Neural progenitor cell (in vitro differentiated cells): ENCODE measurements around the gene SH3BP2. TPM values are rescaled to one million over a fixed set of nuclear protein-coding genes. Genes with fewer than 3 reads are reported as not detected.

Experiments
- DNase-seq: peaks from one replicate; pipeline ENCODE4 v3.0.0-alpha.2; 2016; ENCODE audit warnings: low spot score
- H2AFZ ChIP-seq: fragments of 200-600 bp; sonication (generic); replicated peaks from 2 replicates; pipeline ENCODE4 v1.6.1; 2016; ENCODE audit warnings: antibody characterized with exemption
- H3F3A ChIP-seq: fragments of 200-600 bp; sonication (generic); 2 replicates; pipeline ENCODE4 v1.6.1; 2016; ENCODE audit warnings: antibody characterized with exemption, low read depth
- H3K27ac ChIP-seq: fragments of 200-600 bp; sonication (generic); 2 replicates; pipeline ENCODE4 v1.5.1; 2016; ENCODE audit warnings: mild to moderate bottlenecking
- H3K27me3 ChIP-seq: fragments of 200-600 bp; sonication (generic); 2 replicates; pipeline ENCODE4 v1.6.1; 2016; ENCODE audit warnings: mild to moderate bottlenecking, moderate library complexity
- H3K36me3 ChIP-seq: fragments of 200-600 bp; sonication (generic); 2 replicates; pipeline ENCODE4 v1.5.1; 2016
- H3K4me1 ChIP-seq: fragments of 200-600 bp; sonication (generic); 2 replicates; pipeline ENCODE4 v1.6.1; 2016; ENCODE audit warnings: mixed run types
- H3K4me2 ChIP-seq: fragments of 200-600 bp; sonication (generic); 2 replicates; pipeline ENCODE4 v1.6.1; 2016
- H3K4me3 ChIP-seq: fragments of 200-600 bp; sonication (generic); 2 replicates; pipeline ENCODE4 v1.5.1; 2016
- H3K79me2 ChIP-seq: fragments of 200-600 bp; sonication (generic); 2 replicates; pipeline ENCODE4 v1.6.1; 2016; ENCODE audit warnings: low read depth
- H3K9ac ChIP-seq: fragments of 200-600 bp; sonication (generic); 2 replicates; pipeline ENCODE4 v1.6.1; 2016
- H3K9me3 ChIP-seq: fragments of 200-600 bp; sonication (generic); 2 replicates; pipeline ENCODE4 v1.5.1; 2016; ENCODE audit warnings: low read depth
- H4K20me1 ChIP-seq: fragments of 200-600 bp; sonication (generic); 2 replicates; pipeline ENCODE4 v1.6.1; 2016; ENCODE audit warnings: low read depth
- H3K27ac Mint-ChIP-seq: 3 replicates; pipeline ENCODE4 v1.8.0; 2021; ENCODE audit warnings: mixed read lengths
- H3K27me3 Mint-ChIP-seq: 2 replicates; pipeline ENCODE4 v1.8.0; 2022; ENCODE audit warnings: low read depth, mild to moderate bottlenecking, inconsistent platforms, moderate library complexity, mixed read lengths; ENCODE audit not compliant: insufficient read depth
- H3K36me3 Mint-ChIP-seq: 3 replicates; pipeline ENCODE4 v1.8.0; 2021; ENCODE audit warnings: mixed read lengths
- H3K4me1 Mint-ChIP-seq: 3 replicates; pipeline ENCODE4 v1.8.0; 2021; ENCODE audit warnings: mixed read lengths
- H3K4me3 Mint-ChIP-seq: 3 replicates; pipeline ENCODE4 v1.8.0; 2021; ENCODE audit warnings: mild to moderate bottlenecking, moderate library complexity, mixed read lengths
- H3K9me3 Mint-ChIP-seq: 3 replicates; pipeline ENCODE4 v1.8.0; 2020; ENCODE audit warnings: mixed read lengths
- EZH2 ChIP-seq: fragments of 200-600 bp; sonication (generic); IDR thresholded peaks from 2 replicates; pipeline ENCODE4 v1.6.1; 2017; ENCODE audit warnings: antibody characterized with exemption, mild to moderate bottlenecking, moderate library complexity
- EZH2phosphoT487 ChIP-seq: fragments of 200-600 bp; sonication (generic); IDR thresholded peaks from 2 replicates; pipeline ENCODE4 v1.6.1; 2017; ENCODE audit warnings: antibody characterized with exemption
- total RNA-seq: library from RNA; depleted of rRNA; stranded (reverse); fragments of >200 nt; gene quantifications from 2 replicates; pipeline ENCODE4 v1.2.3, GENCODE V29; 2015; ENCODE audit warnings: low replicate concordance
- TF ChIP-seq, protein P1 (sequence below): fragments of 200-600 bp; sonication (generic); IDR thresholded peaks from 2 replicates; pipeline ENCODE4 v1.5.1; 2017; ENCODE audit warnings: antibody characterized with exemption, mild to moderate bottlenecking

Gene SH3BP2
- total RNA-seq, 1 donor from 2014 or later, result 11.8 TPM

- H3K9me3 ChIP-seq, result no peaks in the 10 kb centered on the region
- H3K79me2 ChIP-seq, result peaks cover 18% of the 10 kb centered on the region
- H3K27me3 ChIP-seq, result no peaks in the 10 kb centered on the region
- H3K9me3 Mint-ChIP-seq, result no peaks in the 10 kb centered on the region
- peaks cover 20% of the 10 kb centered on the region for H3K4me1 Mint-ChIP-seq
- H3K4me3 ChIP-seq, result peak within 1 kb of the TSS; percentile 67
- peaks cover 17% of the 10 kb centered on the region for H4K20me1 ChIP-seq
- no peak within 1 kb of the TSS for H3K27ac ChIP-seq
- H3K36me3 ChIP-seq, result no peaks in the 10 kb centered on the region
- TF ChIP-seq, protein P1, sequence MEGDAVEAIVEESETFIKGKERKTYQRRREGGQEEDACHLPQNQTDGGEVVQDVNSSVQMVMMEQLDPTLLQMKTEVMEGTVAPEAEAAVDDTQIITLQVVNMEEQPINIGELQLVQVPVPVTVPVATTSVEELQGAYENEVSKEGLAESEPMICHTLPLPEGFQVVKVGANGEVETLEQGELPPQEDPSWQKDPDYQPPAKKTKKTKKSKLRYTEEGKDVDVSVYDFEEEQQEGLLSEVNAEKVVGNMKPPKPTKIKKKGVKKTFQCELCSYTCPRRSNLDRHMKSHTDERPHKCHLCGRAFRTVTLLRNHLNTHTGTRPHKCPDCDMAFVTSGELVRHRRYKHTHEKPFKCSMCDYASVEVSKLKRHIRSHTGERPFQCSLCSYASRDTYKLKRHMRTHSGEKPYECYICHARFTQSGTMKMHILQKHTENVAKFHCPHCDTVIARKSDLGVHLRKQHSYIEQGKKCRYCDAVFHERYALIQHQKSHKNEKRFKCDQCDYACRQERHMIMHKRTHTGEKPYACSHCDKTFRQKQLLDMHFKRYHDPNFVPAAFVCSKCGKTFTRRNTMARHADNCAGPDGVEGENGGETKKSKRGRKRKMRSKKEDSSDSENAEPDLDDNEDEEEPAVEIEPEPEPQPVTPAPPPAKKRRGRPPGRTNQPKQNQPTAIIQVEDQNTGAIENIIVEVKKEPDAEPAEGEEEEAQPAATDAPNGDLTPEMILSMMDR, result peak; percentile 47
- TF ChIP-seq EZH2, result no peak
- peak within 1 kb of the TSS; percentile 86 for H3K4me3 Mint-ChIP-seq
- H3K4me2 ChIP-seq, result peak within 1 kb of the TSS; percentile 97
- peaks cover 4% of the 10 kb centered on the region for H3K4me1 ChIP-seq
- H3K27me3 Mint-ChIP-seq, result no peaks in the 10 kb centered on the region
- H3F3A ChIP-seq, result peaks cover 18% of the 10 kb centered on the region
- H2AFZ ChIP-seq, result no peak within 1 kb of the TSS
- H3K9ac ChIP-seq, result peak within 1 kb of the TSS; percentile 47
- DNase-seq, result peak; percentile 93
- H3K27ac Mint-ChIP-seq, result no peak within 1 kb of the TSS
- H3K36me3 Mint-ChIP-seq, result peaks cover 1% of the 10 kb centered on the region
Measured at GRCh38 chr4:2755821-2756690, 36.8 kb upstream of the SH3BP2 start, which contains the start of gene TNIP2. Gene TNIP2 (minus strand): TSS chr4:2756336. CDS start chr4:2756289, 47 bp downstream.

- Histone ChIP-seq H3K27me3 (no peaks in the 10 kb centered on the region), H3K27ac (no peak overlapping the region), H3K4me2 (peak overlapping the region; percentile 53), H4K20me1 (peaks cover 15% of the 10 kb centered on the region), H3K4me3 (peak overlapping the region; percentile 67), H3K79me2 (peaks cover 18% of the 10 kb centered on the region), H3K9me3 (no peaks in the 10 kb centered on the region), H2AFZ (no peak overlapping the region), H3K36me3 (no peaks in the 10 kb centered on the region), H3K4me1 (peaks cover 4% of the 10 kb centered on the region), H3K9ac (no peak overlapping the region), H3F3A (peaks cover 18% of the 10 kb centered on the region)
- no peaks in the 10 kb centered on the region for H3K9me3 Mint-ChIP-seq
- H3K27me3 Mint-ChIP-seq, result no peaks in the 10 kb centered on the region
- peaks cover 20% of the 10 kb centered on the region for H3K4me1 Mint-ChIP-seq
- H3K36me3 Mint-ChIP-seq, result peaks cover 1% of the 10 kb centered on the region
- no peak for DNase-seq
- peak overlapping the region; percentile 82 for H3K4me3 Mint-ChIP-seq
- TF ChIP-seq EZH2phosphoT487 (no peak), EZH2 (no peak)
- TF ChIP-seq, protein P1, result no peak
- H3K27ac Mint-ChIP-seq, result no peak overlapping the region
Measured at GRCh38 chr4:2756691-2757350, 36.1 kb upstream of the SH3BP2 start.

GRCh38 chr4:2757426-2757825 lies 35.5 kb upstream of the SH3BP2 start:
- H3K9me3 ChIP-seq, result no peaks in the 10 kb centered on the region
- peaks cover 11% of the 10 kb centered on the region for H4K20me1 ChIP-seq
- no peak overlapping the region for H3K4me3 ChIP-seq
- no peak overlapping the region for H3K4me2 ChIP-seq
- Mint-ChIP-seq H3K36me3 (peaks cover 1% of the 10 kb centered on the region), H3K27me3 (no peaks in the 10 kb centered on the region), H3K4me3 (peak overlapping the region; percentile 82), H3K4me1 (peaks cover 14% of the 10 kb centered on the region), H3K27ac (no peak overlapping the region), H3K9me3 (no peaks in the 10 kb centered on the region)
- DNase-seq, result no peak
- H3K27ac ChIP-seq, result no peak overlapping the region
- H3K27me3 ChIP-seq, result no peaks in the 10 kb centered on the region
- TF ChIP-seq EZH2phosphoT487 (no peak), EZH2 (no peak)
- TF ChIP-seq, protein P1, result no peak
- peaks cover 18% of the 10 kb centered on the region for H3K79me2 ChIP-seq
- no peak overlapping the region for H2AFZ ChIP-seq
- H3K36me3 ChIP-seq, result no peaks in the 10 kb centered on the region
- peaks cover 18% of the 10 kb centered on the region for H3F3A ChIP-seq
- H3K4me1 ChIP-seq, result peaks cover 4% of the 10 kb centered on the region
- H3K9ac ChIP-seq, result no peak overlapping the region
